Calu3 (cell line): Measurements from ENCODE around the gene DNMT3B. TPM values are rescaled to one million over a fixed set of nuclear protein-coding genes. Genes with fewer than 3 reads are reported as not detected.

Source experiments
- BruUV-seq: library from RNA; stranded (reverse); fragments of 400-500 nt; replicated peaks from 2 replicates; lab custom pipeline; 2021; lab: Mats Ljungman, UMichigan
- CTCF ChIA-PET: fragments of 300-600 bp; sonication (Branson Sonifier 250); formaldehyde crosslinking; loops from one replicate; lab custom pipeline; 2022; ENCODE audit warnings: antibody characterized with exemption; lab: Charles Lee
- DNase-seq: peaks from one replicate; pipeline ENCODE4 v3.0.0; 2022
- H3K27ac Mint-ChIP-seq: one replicate; pipeline ENCODE4 v1.8.0; 2022; ENCODE audit warnings: mixed read lengths; ENCODE audit not compliant: unreplicated experiment
- H3K27me3 Mint-ChIP-seq: one replicate; pipeline ENCODE4 v1.8.0; 2022; ENCODE audit warnings: mixed read lengths; ENCODE audit not compliant: unreplicated experiment
- H3K36me3 Mint-ChIP-seq: one replicate; pipeline ENCODE4 v1.8.0; 2022; ENCODE audit warnings: mild to moderate bottlenecking, moderate library complexity, mixed read lengths; ENCODE audit not compliant: insufficient read depth, unreplicated experiment
- H3K4me1 Mint-ChIP-seq: one replicate; pipeline ENCODE4 v1.8.0; 2022; ENCODE audit warnings: mild to moderate bottlenecking, low read depth, mixed read lengths; ENCODE audit not compliant: unreplicated experiment
- H3K4me3 Mint-ChIP-seq: one replicate; pipeline ENCODE4 v1.8.0; 2022; ENCODE audit warnings: mild to moderate bottlenecking, low read depth, moderate library complexity, mixed read lengths; ENCODE audit not compliant: unreplicated experiment
- H3K9me3 Mint-ChIP-seq: one replicate; pipeline ENCODE4 v1.8.0; 2022; ENCODE audit warnings: low read depth, mixed read lengths; ENCODE audit not compliant: unreplicated experiment
- intact Hi-C: fragments of 100-400 bp; cut with micrococcal nuclease; formaldehyde crosslinking; loops from one replicate; pipeline ENCODE4 v1.10.0; 2022; ENCODE audit not compliant: unreplicated experiment
- total RNA-seq: library from RNA; stranded (reverse); gene quantifications from 2 replicates; pipeline ENCODE4 v1.2.3, GENCODE V29; 2022
- TF ChIP-seq, protein P1 (sequence below): fragments of 200-600 bp; IDR thresholded peaks from one replicate; pipeline ENCODE4 v1.8.0; 2022; ENCODE audit warnings: antibody characterized with exemption; ENCODE audit not compliant: unreplicated experiment

The DNMT3B gene
- total RNA-seq, 1 experiment from 2014 or later, result 10.8 TPM

DNA sequence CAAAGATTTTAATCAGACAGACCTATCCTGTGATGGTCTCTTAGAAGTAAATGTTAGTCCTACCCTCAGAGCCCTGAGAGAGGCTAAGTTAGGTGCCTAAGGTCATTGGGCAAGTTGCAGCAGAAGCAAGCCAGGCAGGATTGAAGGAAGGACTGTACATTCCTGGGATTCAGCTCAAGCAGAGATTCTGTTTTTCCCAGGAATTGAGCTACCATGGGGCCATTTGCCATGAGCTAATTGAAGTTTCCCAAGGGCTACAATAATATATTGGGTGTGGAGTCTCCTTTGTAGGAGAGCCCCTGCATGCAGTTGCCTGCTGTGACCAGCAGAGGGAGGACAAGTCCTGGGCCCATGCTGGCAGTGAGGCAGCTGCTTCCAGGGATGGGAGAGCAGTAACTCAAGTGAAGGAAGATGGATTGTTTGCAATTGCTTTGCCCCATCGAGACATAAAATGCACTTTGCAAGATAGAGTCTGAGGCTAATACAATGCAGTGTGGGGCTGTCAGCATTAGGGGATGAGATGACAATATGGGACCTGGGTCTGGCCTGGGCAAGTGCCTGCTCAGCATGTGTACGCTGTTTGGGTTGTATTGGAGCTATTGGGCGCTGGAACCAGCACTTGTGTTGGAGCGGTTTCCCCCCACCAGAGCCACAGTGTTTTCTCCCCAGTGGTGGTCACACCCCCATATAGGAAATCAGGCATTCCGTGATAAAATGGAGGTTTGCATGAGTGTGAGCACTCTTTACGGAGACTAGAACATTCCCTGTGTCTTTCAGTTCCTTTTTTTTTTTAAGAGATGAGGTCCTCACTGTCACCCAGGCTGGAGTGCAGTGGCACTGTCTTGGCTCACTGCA lies 27.9 kb downstream of the DNMT3B start:
- BruUV-seq, result no TSS peak
- CTCF ChIA-PET, result interaction anchor here (0.5 to 1.5 kb wide), 15 partner anchors 8 to 687 kb away, joined by 3 to 20 read pairs (median 3); partner anchors contain the start of genes C20orf203, MAPRE1 and SUN5
- no peak overlapping the region for H3K27ac Mint-ChIP-seq

DNA sequence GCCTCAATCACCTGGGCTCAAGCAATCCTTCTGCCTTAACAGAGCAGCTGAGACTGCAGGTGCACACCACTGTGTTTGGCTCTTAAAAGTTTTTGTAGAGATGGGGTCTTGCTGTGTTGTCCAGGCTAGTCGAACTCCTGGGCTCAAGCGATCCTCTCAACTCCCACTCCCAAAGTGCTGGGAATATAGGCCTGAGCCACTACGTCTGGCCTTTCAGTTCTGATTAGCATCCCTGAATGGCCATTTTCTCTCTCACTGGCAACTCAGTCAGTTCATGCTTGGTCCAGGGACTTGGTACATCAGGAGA lies 28.5 kb downstream of the DNMT3B start:
- intact Hi-C loops, result loop anchor here (1.0 to 2.0 kb wide), 3 partner anchors 32 to 306 kb away; no protein-coding TSS in a partner anchor
- Mint-ChIP-seq H3K36me3 (peaks cover 4% of the 10 kb centered on the region), H3K4me1 (peaks cover 8% of the 10 kb centered on the region), H3K27ac (no peak overlapping the region), H3K4me3 (no peak overlapping the region), H3K9me3 (no peaks in the 10 kb centered on the region), H3K27me3 (no peaks in the 10 kb centered on the region)
- CTCF ChIA-PET, result interaction anchor here (0.5 to 1.5 kb wide), 12 partner anchors 13 to 688 kb away, joined by 3 to 20 read pairs (median 4); partner anchors contain the start of genes C20orf203, MAPRE1 and SUN5
- no TSS peak for BruUV-seq
- no peak for DNase-seq
- TF ChIP-seq, protein P1, sequence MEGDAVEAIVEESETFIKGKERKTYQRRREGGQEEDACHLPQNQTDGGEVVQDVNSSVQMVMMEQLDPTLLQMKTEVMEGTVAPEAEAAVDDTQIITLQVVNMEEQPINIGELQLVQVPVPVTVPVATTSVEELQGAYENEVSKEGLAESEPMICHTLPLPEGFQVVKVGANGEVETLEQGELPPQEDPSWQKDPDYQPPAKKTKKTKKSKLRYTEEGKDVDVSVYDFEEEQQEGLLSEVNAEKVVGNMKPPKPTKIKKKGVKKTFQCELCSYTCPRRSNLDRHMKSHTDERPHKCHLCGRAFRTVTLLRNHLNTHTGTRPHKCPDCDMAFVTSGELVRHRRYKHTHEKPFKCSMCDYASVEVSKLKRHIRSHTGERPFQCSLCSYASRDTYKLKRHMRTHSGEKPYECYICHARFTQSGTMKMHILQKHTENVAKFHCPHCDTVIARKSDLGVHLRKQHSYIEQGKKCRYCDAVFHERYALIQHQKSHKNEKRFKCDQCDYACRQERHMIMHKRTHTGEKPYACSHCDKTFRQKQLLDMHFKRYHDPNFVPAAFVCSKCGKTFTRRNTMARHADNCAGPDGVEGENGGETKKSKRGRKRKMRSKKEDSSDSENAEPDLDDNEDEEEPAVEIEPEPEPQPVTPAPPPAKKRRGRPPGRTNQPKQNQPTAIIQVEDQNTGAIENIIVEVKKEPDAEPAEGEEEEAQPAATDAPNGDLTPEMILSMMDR, result no peak

More for the DNA sequence above, 27.9 kb downstream of the DNMT3B start:
- Mint-ChIP-seq H3K4me3 (no peak overlapping the region), H3K27me3 (no peaks in the 10 kb centered on the region), H3K4me1 (peaks cover 8% of the 10 kb centered on the region), H3K36me3 (peaks cover 4% of the 10 kb centered on the region), H3K9me3 (no peaks in the 10 kb centered on the region)
- intact Hi-C loops, result loop anchor here (1.0 to 2.0 kb wide), 3 partner anchors 33 to 306 kb away; no protein-coding TSS in a partner anchor
- TF ChIP-seq, protein P1, result peak; percentile 100
- DNase-seq, result peak; percentile 90

DNA sequence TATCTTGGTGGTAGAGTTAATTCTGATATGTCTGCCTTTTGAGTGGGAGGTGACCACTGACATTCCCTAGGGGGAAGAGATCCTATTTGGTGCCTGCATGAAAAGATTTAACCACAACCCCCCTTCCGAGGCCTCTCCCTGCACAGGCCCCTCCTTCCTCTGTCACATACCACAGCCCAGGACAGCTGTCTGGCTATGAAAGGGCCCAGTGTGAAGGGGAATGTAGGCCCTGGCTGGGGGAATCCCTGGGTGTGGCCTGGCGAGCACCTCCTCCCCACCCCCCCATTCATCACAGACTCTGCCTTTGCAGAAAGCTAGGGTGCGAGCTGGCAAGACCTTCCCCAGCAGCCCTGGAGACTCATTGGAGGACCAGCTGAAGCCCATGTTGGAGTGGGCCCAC lies 30.1 kb downstream of the DNMT3B start:
- Mint-ChIP-seq H3K27ac (no peak overlapping the region), H3K4me1 (peaks cover 8% of the 10 kb centered on the region), H3K36me3 (no peaks in the 10 kb centered on the region), H3K27me3 (no peaks in the 10 kb centered on the region), H3K9me3 (no peaks in the 10 kb centered on the region), H3K4me3 (no peak overlapping the region)
- CTCF ChIA-PET, result interaction anchor here (0.6 to 1.1 kb wide), 4 partner anchors 14 to 123 kb away, joined by 3 to 4 read pairs (median 3); partner anchors contain the start of gene MAPRE1
- BruUV-seq, result no TSS peak
- DNase-seq, result peak; percentile 88
- TF ChIP-seq, protein P1, result no peak
- intact Hi-C loops, result no loop called here

DNA sequence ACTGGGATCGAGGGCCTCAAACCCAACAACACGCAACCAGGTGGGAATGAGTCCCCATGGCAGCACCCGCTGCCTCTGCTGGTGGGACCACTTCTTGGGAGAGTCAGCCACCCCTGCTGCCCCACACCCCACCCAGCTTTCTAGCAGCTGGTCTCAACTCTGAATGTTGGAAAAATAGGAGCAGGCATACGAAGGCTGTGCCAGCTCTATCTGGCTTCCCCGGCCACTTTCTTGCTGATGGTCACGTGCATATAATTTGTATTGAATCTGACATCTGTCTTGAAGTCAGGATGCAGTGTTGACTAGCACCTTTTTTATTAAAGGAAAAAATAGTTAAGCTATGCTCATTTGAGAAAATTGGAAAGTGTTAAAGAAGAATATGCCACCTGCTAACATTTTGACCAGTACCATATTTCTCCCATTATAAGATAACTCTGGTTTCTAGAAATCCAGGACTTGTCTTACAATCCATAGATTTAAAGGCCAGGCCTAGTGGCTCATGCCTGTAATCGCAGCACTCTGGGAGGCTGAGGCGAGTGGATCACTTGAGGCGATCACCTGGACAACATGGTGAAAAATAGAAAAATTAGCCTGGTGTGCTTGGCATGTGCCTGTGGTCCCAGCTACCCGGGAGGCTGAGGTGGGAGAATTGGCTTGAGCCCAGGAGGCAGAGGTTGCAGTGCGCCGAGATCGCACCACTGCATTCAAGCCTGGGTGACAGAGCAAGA lies 30.7 kb downstream of the DNMT3B start:
- intact Hi-C loops, result no loop called here
- DNase-seq, result no peak

More for the DNA sequence above, 30.7 kb downstream of the DNMT3B start:
- H3K9me3 Mint-ChIP-seq, result no peaks in the 10 kb centered on the region
- TF ChIP-seq, protein P1, result no peak
- H3K36me3 Mint-ChIP-seq, result no peaks in the 10 kb centered on the region
- H3K4me1 Mint-ChIP-seq, result peaks cover 8% of the 10 kb centered on the region
- CTCF ChIA-PET, result interaction anchor here (0.6 to 1.1 kb wide), 4 partner anchors 15 to 124 kb away, joined by 3 to 4 read pairs (median 3); partner anchors contain the start of gene MAPRE1
- BruUV-seq, result no TSS peak
- H3K4me3 Mint-ChIP-seq, result no peak overlapping the region
- no peak overlapping the region for H3K27ac Mint-ChIP-seq
- no peaks in the 10 kb centered on the region for H3K27me3 Mint-ChIP-seq
